BLaER1 (cell line): ENCODE measurements around the gene PIGN.

Experiments
- H3K27ac ChIP-seq: shearing (Covaris generic); formaldehyde crosslinking; 2 replicates; pipeline ENCODE4 v1.8.1; 2022
- H3K27me3 ChIP-seq: shearing (Covaris generic); formaldehyde crosslinking; 2 replicates; pipeline ENCODE4 v1.8.1; 2022
- H3K36me3 ChIP-seq: shearing (Covaris generic); formaldehyde crosslinking; 2 replicates; pipeline ENCODE4 v1.8.1; 2022
- H3K4me1 ChIP-seq: shearing (Covaris generic); formaldehyde crosslinking; 2 replicates; pipeline ENCODE4 v1.8.1; 2022
- H3K4me2 ChIP-seq: shearing (Covaris generic); formaldehyde crosslinking; 2 replicates; pipeline ENCODE4 v1.8.1; 2022
- H3K4me3 ChIP-seq: shearing (Covaris generic); formaldehyde crosslinking; 2 replicates; pipeline ENCODE4 v1.8.1; 2022
- H3K9ac ChIP-seq: shearing (Covaris generic); formaldehyde crosslinking; 2 replicates; pipeline ENCODE4 v1.8.1; 2022
- H3K9me3 ChIP-seq: shearing (Covaris generic); formaldehyde crosslinking; 2 replicates; pipeline ENCODE4 v1.8.1; 2022
- H4K20me1 ChIP-seq: shearing (Covaris generic); formaldehyde crosslinking; 2 replicates; pipeline ENCODE4 v1.8.1; 2022
- Cebpa-rat ChIP-seq: shearing (Covaris generic); IDR thresholded peaks from 2 replicates; pipeline ENCODE4 v1.8.1; 2022

PIGN gene

GRCh38 chr18:62201870-62202269 lies 15.0 kb upstream of the PIGN start:
- H3K27me3 ChIP-seq = no peaks in the 10 kb centered on the region
- peaks cover 42% of the 10 kb centered on the region for H4K20me1 ChIP-seq
- no peak for TF ChIP-seq Cebpa-rat

GRCh38 chr18:62200121-62200914 lies 13.5 kb upstream of the PIGN start:
- peaks cover 9% of the 10 kb centered on the region; the same call in 1 of the 2 replicates for H3K36me3 ChIP-seq
- no peak overlapping the region for H3K27ac ChIP-seq
- peaks cover 49% of the 10 kb centered on the region for H4K20me1 ChIP-seq
- H3K9me3 ChIP-seq = no peaks in the 10 kb centered on the region
- no peak for TF ChIP-seq Cebpa-rat
- no peak overlapping the region for H3K4me3 ChIP-seq
- H3K4me1 ChIP-seq = no peaks in the 10 kb centered on the region
- no peaks in the 10 kb centered on the region for H3K27me3 ChIP-seq
- H3K9ac ChIP-seq = no peak overlapping the region
- no peak overlapping the region for H3K4me2 ChIP-seq

More at GRCh38 chr18:62201870-62202269, 15.0 kb upstream of the PIGN start:
- H3K27ac ChIP-seq = no peak overlapping the region
- no peak overlapping the region for H3K4me3 ChIP-seq
- no peaks in the 10 kb centered on the region for H3K9me3 ChIP-seq
- peaks cover 4% of the 10 kb centered on the region; the same call in 1 of the 2 replicates for H3K36me3 ChIP-seq
- no peak overlapping the region for H3K4me2 ChIP-seq
- no peak overlapping the region for H3K9ac ChIP-seq
- no peaks in the 10 kb centered on the region for H3K4me1 ChIP-seq

- H3K9ac ChIP-seq = no peak overlapping the region
- no peaks in the 10 kb centered on the region for H3K4me1 ChIP-seq
- no peaks in the 10 kb centered on the region for H3K9me3 ChIP-seq
- H3K36me3 ChIP-seq = peaks cover 10% of the 10 kb centered on the region; the same call in 1 of the 2 replicates
- no peak overlapping the region for H3K27ac ChIP-seq
- H4K20me1 ChIP-seq = peaks cover 52% of the 10 kb centered on the region
- H3K27me3 ChIP-seq = no peaks in the 10 kb centered on the region
- H3K4me2 ChIP-seq = no peak overlapping the region
- no peak overlapping the region for H3K4me3 ChIP-seq
- TF ChIP-seq Cebpa-rat = no peak
Observed at GRCh38 chr18:62199629-62200028, 12.8 kb upstream of the PIGN start.

- no peak for TF ChIP-seq Cebpa-rat
- H3K4me2 ChIP-seq = no peak overlapping the region
- peaks cover 66% of the 10 kb centered on the region for H4K20me1 ChIP-seq
- H3K27ac ChIP-seq = no peak overlapping the region
- peaks cover 5% of the 10 kb centered on the region; the same call in 1 of the 2 replicates for H3K9me3 ChIP-seq
- H3K4me1 ChIP-seq = no peaks in the 10 kb centered on the region
- H3K36me3 ChIP-seq = peaks cover 11% of the 10 kb centered on the region; the same call in 1 of the 2 replicates
- no peaks in the 10 kb centered on the region for H3K27me3 ChIP-seq
- H3K9ac ChIP-seq = no peak overlapping the region
- no peak overlapping the region for H3K4me3 ChIP-seq
Observed at GRCh38 chr18:62198259-62198658, 11.4 kb upstream of the PIGN start.

- Histone ChIP-seq H3K9me3 (peaks cover 15% of the 10 kb centered on the region), H3K36me3 (peaks cover 23% of the 10 kb centered on the region), H3K4me2 (no peak overlapping the region), H3K4me1 (no peaks in the 10 kb centered on the region), H3K27me3 (no peaks in the 10 kb centered on the region), H3K27ac (no peak overlapping the region), H4K20me1 (peaks cover 76% of the 10 kb centered on the region), H3K4me3 (no peak overlapping the region), H3K9ac (no peak overlapping the region)
- no peak for TF ChIP-seq Cebpa-rat
Observed at GRCh38 chr18:62196980-62197379, 10.1 kb upstream of the PIGN start.

- Histone ChIP-seq H3K36me3 (peaks cover 32% of the 10 kb centered on the region), H3K27ac (no peak overlapping the region), H4K20me1 (peaks cover 80% of the 10 kb centered on the region), H3K9me3 (peaks cover 24% of the 10 kb centered on the region), H3K4me3 (no peak overlapping the region), H3K27me3 (no peaks in the 10 kb centered on the region), H3K4me1 (no peaks in the 10 kb centered on the region), H3K4me2 (no peak overlapping the region), H3K9ac (no peak overlapping the region)
- no peak for TF ChIP-seq Cebpa-rat
Observed at GRCh38 chr18:62196079-62196478, 9.2 kb upstream of the PIGN start.

GRCh38 chr18:62189208-62189607 lies 2.4 kb upstream of the PIGN start:
- H3K4me3 ChIP-seq = peak overlapping the region; percentile 88
- no peak for TF ChIP-seq Cebpa-rat
- H3K27ac ChIP-seq = no peak overlapping the region
- peak overlapping the region; percentile 91 for H3K9ac ChIP-seq
- H3K4me1 ChIP-seq = peaks cover 43% of the 10 kb centered on the region
- peak overlapping the region; percentile 90 for H3K4me2 ChIP-seq
- H3K36me3 ChIP-seq = peaks cover 34% of the 10 kb centered on the region
- H3K27me3 ChIP-seq = no peaks in the 10 kb centered on the region
- peaks cover 53% of the 10 kb centered on the region for H4K20me1 ChIP-seq
- H3K9me3 ChIP-seq = peaks cover 25% of the 10 kb centered on the region

- H4K20me1 ChIP-seq = peaks cover 46% of the 10 kb centered on the region
- peak overlapping the region; percentile 91 for H3K9ac ChIP-seq
- H3K4me1 ChIP-seq = peaks cover 45% of the 10 kb centered on the region
- TF ChIP-seq Cebpa-rat = no peak
- H3K27ac ChIP-seq = peak overlapping the region; percentile 86
- H3K36me3 ChIP-seq = peaks cover 26% of the 10 kb centered on the region
- peaks cover 19% of the 10 kb centered on the region for H3K9me3 ChIP-seq
- H3K4me3 ChIP-seq = peak overlapping the region; percentile 88
- H3K4me2 ChIP-seq = peak overlapping the region; percentile 90
- H3K27me3 ChIP-seq = no peaks in the 10 kb centered on the region
Observed at GRCh38 chr18:62187543-62188510, 971 bp upstream of the PIGN start.

GRCh38 chr18:62186499-62186773 lies 420 bp downstream of the PIGN start:
- Histone ChIP-seq H3K4me1 (peaks cover 45% of the 10 kb centered on the region), H3K9ac (peak overlapping the region; percentile 91), H3K27me3 (no peaks in the 10 kb centered on the region), H3K4me2 (peak overlapping the region; percentile 82), H4K20me1 (peaks cover 46% of the 10 kb centered on the region), H3K27ac (peak overlapping the region; percentile 67), H3K4me3 (peak overlapping the region; percentile 88), H3K36me3 (peaks cover 12% of the 10 kb centered on the region), H3K9me3 (peaks cover 5% of the 10 kb centered on the region)
- no peak for TF ChIP-seq Cebpa-rat
